Fibroblast of lung (primary cell): Measurements from ENCODE around the gene ZNF579. TPM values are rescaled to one million over a fixed set of nuclear protein-coding genes. Genes with fewer than 3 reads are reported as not detected.

Source experiments
- DNase-seq, 2 donors: peaks; one replicate each; pipeline versions ENCODE4 v3.0.0 to v3.0.0-alpha.2; 2010; ENCODE audit warnings: low read depth in 2 of 2
- H2AFZ ChIP-seq: 2 replicates; pipeline ENCODE4 v1.5.1; 2012; ENCODE audit warnings: low read length, control low read depth, inconsistent platforms
- H3K27ac ChIP-seq: 2 replicates; pipeline ENCODE4 v1.5.1; 2011; ENCODE audit warnings: low read length, control low read depth; ENCODE audit not compliant: insufficient read depth
- H3K27me3 ChIP-seq: 2 replicates; pipeline ENCODE4 v1.5.1; 2011; ENCODE audit warnings: mild to moderate bottlenecking, low read length; ENCODE audit not compliant: control insufficient read depth, insufficient read depth
- H3K36me3 ChIP-seq: 2 replicates; pipeline ENCODE4 v1.5.1; 2011; ENCODE audit warnings: low read length; ENCODE audit not compliant: control insufficient read depth, insufficient read depth
- H3K4me1 ChIP-seq: 2 replicates; pipeline ENCODE4 v1.5.1; 2011; ENCODE audit warnings: low read length; ENCODE audit not compliant: control insufficient read depth, insufficient read depth; ENCODE audit errors: extremely low read depth
- H3K4me2 ChIP-seq: 2 replicates; pipeline ENCODE4 v1.5.1; 2011; ENCODE audit warnings: low read length, control low read depth; ENCODE audit not compliant: insufficient read depth; ENCODE audit errors: extremely low read depth
- H3K4me3 ChIP-seq, 4 experiments: fragments of 200-600 bp in 1 of 4; sonication (generic) in 1 of 4; replicated peaks in 1 of 4; 2 replicates each; pipeline ENCODE4 v1.5.1; 2011 to 2016; ENCODE audit warnings: low read length in 4 of 4, low read depth in 3 of 4, mild to moderate bottlenecking in 3 of 4, control low read depth in 2 of 4, inconsistent platforms in 1 of 4, mixed read lengths in 1 of 4; ENCODE audit not compliant: insufficient read depth in 1 of 4; ENCODE audit errors: control extremely low read depth in 1 of 4
- H3K79me2 ChIP-seq: 2 replicates; pipeline ENCODE4 v1.5.1; 2012; ENCODE audit warnings: mild to moderate bottlenecking, low read length, inconsistent platforms; ENCODE audit not compliant: control insufficient read depth, insufficient read depth
- H3K9ac ChIP-seq: 2 replicates; pipeline ENCODE4 v1.5.1; 2011; ENCODE audit warnings: mild to moderate bottlenecking, low read length, control low read depth; ENCODE audit not compliant: insufficient read depth
- H3K9me3 ChIP-seq: 2 replicates; pipeline ENCODE4 v1.5.1; 2012; ENCODE audit warnings: low read depth, low read length; ENCODE audit not compliant: control insufficient read depth, insufficient read depth
- H4K20me1 ChIP-seq: 2 replicates; pipeline ENCODE4 v1.5.1; 2011; ENCODE audit warnings: low read length; ENCODE audit not compliant: control insufficient read depth, insufficient read depth; ENCODE audit errors: extremely low read depth
- EZH2 ChIP-seq: IDR thresholded peaks from 2 replicates; pipeline ENCODE4 v1.5.1; 2012; ENCODE audit warnings: low read length, control low read depth, mild to moderate bottlenecking; ENCODE audit errors: missing control alignments
- polyA plus RNA-seq, 2 donors: library from polyadenylated mRNA; depleted of rRNA in 1 of 2; stranded (reverse) in 1 of 2; unstranded in 1 of 2; fragments of >200 nt; gene quantifications; 2 replicates each; pipeline ENCODE4 v1.2.1, GENCODE V29; 2011 to 2012; ENCODE audit warnings: missing spikeins in 1 of 2
- total RNA-seq: library from RNA; depleted of rRNA; stranded (reverse); fragments of >200 nt; gene quantifications from 2 replicates; pipeline ENCODE4 v1.2.1, GENCODE V29; 2014
- TF ChIP-seq, protein P1 (sequence below), 2 donors: IDR thresholded peaks in 1 of 2; conservative IDR thresholded peaks in 1 of 2; 1 replicate in 1 of 2; 2 replicates in 1 of 2; pipeline ENCODE4 v1.5.1; 2011 to 2012; ENCODE audit warnings: low read length in 2 of 2, control low read depth in 1 of 2, inconsistent platforms in 1 of 2, low read depth in 1 of 2, mild to moderate bottlenecking in 1 of 2

ZNF579 gene
- total and polyA plus RNA-seq, 2 donors (not counting 1 experiment from before 2014, with no cell fraction given): 4.2 to 5.4 TPM

DNA sequence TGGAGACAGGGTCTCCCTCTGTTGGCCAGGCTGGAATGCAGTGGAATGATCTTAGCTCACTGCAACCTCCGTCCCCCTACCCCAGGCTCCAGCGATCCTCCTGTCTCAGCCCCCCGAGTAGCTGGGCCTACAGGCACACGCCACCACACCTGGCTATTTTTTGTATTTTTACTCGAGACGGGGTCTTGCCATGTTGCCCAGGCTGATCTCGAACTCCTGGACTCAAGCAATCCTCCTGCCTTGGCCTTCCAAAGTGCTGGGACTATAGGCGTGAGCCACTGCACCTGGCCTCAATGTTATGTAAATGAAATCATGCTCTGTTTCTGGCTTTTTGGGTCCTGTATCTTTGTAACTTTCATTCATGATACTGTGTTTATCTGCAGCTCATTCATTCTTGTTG, 8.1 kb upstream of the ZNF579 start:
- H2AFZ ChIP-seq: no peak overlapping the region
- DNase-seq: no peak
- H3K79me2 ChIP-seq: no peaks in the 10 kb centered on the region
- H3K27me3 ChIP-seq: no peaks in the 10 kb centered on the region
- H3K36me3 ChIP-seq: peaks cover 8% of the 10 kb centered on the region
- no peak for TF ChIP-seq EZH2
- TF ChIP-seq, protein P1, sequence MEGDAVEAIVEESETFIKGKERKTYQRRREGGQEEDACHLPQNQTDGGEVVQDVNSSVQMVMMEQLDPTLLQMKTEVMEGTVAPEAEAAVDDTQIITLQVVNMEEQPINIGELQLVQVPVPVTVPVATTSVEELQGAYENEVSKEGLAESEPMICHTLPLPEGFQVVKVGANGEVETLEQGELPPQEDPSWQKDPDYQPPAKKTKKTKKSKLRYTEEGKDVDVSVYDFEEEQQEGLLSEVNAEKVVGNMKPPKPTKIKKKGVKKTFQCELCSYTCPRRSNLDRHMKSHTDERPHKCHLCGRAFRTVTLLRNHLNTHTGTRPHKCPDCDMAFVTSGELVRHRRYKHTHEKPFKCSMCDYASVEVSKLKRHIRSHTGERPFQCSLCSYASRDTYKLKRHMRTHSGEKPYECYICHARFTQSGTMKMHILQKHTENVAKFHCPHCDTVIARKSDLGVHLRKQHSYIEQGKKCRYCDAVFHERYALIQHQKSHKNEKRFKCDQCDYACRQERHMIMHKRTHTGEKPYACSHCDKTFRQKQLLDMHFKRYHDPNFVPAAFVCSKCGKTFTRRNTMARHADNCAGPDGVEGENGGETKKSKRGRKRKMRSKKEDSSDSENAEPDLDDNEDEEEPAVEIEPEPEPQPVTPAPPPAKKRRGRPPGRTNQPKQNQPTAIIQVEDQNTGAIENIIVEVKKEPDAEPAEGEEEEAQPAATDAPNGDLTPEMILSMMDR (conservative IDR thresholded peaks at IDR 0.05 in 1 of 2, IDR thresholded peaks at IDR 0.05 in 1 of 2; ENCODE audit: low read depth in 1 of 2, low read length in 2 of 2): no peak
- H3K27ac ChIP-seq: no peak overlapping the region
- peaks cover 9% of the 10 kb centered on the region for H3K4me1 ChIP-seq
- H4K20me1 ChIP-seq: no peaks in the 10 kb centered on the region
- H3K4me2 ChIP-seq: no peak overlapping the region
- no peak overlapping the region for H3K4me3 ChIP-seq
- H3K9me3 ChIP-seq: no peaks in the 10 kb centered on the region
- no peak overlapping the region for H3K9ac ChIP-seq

DNA sequence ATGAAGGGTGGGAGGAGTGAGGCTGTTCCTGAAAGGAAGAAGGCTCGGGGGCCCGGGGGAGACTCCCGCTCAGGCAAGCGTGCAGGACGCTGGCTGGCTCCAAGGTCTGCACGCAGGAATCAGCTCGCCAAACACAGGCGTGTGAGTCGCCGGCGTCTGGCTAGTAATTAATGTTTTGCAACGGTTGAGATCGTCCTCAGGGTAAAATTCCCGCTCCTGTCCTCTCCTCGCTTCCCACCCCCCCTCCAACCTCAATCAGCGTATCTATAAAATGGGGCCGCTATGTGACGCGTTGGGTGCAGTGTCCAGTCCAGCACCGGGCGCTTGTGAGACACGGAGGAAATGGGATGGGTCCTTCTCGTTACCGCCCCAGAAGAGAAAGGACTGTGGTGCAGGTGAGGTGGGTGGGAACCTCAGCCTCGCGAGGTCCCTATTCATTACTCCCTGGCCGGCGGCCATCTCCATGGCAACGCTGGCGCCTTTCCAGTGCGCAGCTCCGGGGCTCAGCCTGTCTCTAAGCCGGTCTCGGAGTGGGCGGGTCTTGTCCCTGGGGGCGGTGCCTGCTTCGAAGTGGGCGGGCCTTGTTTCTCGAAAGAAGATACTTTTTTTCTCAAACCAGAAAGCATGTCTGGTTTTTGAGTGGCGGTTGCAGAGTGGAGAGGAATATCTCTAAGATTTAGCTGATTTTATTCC, 6.5 kb upstream of the ZNF579 start:
- TF ChIP-seq, protein P1 (conservative IDR thresholded peaks at IDR 0.05 in 1 of 2, IDR thresholded peaks at IDR 0.05 in 1 of 2; ENCODE audit: low read depth in 1 of 2, low read length in 2 of 2): no peak
- no peak for TF ChIP-seq EZH2
- Histone ChIP-seq H3K79me2 (no peaks in the 10 kb centered on the region), H3K27me3 (no peaks in the 10 kb centered on the region), H2AFZ (peak overlapping the region; percentile 43), H3K4me2 (peak overlapping the region; percentile 81), H3K27ac (no peak overlapping the region), H3K4me3 (peak overlapping the region; percentile 31 to 51 (median 44)), H4K20me1 (no peaks in the 10 kb centered on the region), H3K9ac (no peak overlapping the region), H3K9me3 (no peaks in the 10 kb centered on the region), H3K4me1 (peaks cover 9% of the 10 kb centered on the region), H3K36me3 (peaks cover under 1% of the 10 kb centered on the region)
- DNase-seq: peak; percentile 85 to 88

- Histone ChIP-seq H3K27me3 (no peaks in the 10 kb centered on the region), H3K4me1 (peaks cover 12% of the 10 kb centered on the region), H4K20me1 (no peaks in the 10 kb centered on the region), H3K27ac (no peak overlapping the region), H3K4me3 (peak overlapping the region in 2 of 4 experiments; percentile 39 to 42), H2AFZ (peak overlapping the region; percentile 63), H3K9ac (no peak overlapping the region), H3K79me2 (no peaks in the 10 kb centered on the region), H3K4me2 (peak overlapping the region; percentile 69), H3K36me3 (no peaks in the 10 kb centered on the region), H3K9me3 (no peaks in the 10 kb centered on the region)
- DNase-seq: peak; percentile 50 to 82
- TF ChIP-seq, protein P1 (conservative IDR thresholded peaks at IDR 0.05 in 1 of 2, IDR thresholded peaks at IDR 0.05 in 1 of 2; ENCODE audit: low read depth in 1 of 2, low read length in 2 of 2): no peak
- no peak for TF ChIP-seq EZH2
Observed at GRCh38 chr19:55585658-55586339, 5.2 kb upstream of the ZNF579 start.
